Measurements from ENCODE around the gene SACS. TPM values are rescaled to one million over a fixed set of nuclear protein-coding genes. Genes with fewer than 3 reads are reported as not detected.

SACS gene
- total and polyA plus RNA-seq, 4 donors: 0.50 to 7.2 (median 2.9) TPM

DNA sequence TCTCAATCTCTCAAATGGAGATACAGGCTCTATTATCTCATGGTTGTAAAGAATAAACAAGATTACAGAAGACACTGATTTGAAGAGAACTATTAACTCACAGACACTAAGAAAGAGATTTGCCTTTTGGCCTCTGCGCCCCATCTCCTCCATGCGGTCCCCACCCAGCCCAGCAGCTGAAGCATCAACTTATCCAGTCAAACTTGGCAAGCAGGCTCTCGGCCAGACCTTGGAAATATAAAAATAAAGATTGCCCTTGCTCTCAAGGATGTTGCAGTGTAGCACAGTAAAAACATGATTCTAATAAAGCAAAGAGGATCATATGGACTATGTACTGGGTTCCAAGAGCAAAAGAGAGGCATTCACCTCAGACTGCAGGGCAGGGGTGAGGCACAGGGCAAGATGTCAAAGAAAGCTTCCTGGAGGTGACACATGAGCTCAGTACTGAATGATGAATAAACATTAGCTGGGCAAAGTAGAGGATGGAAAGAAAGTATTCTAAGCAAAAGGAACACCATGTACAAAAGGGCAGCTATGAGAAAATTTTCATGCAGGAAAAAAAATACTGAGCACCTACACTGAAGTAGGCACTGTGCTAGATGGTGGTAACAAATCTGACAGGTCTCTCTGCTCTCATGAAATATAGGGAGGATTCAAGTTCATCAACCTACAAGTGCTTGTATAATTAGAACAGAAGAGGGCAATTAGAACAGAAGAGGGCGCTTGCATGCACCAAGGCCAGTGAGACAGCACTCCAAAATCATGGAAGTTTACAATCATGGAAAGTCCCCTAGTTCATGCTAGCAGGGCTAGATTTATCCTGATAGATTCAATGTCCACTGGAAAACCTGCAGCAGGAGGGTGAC is 85.0 kb downstream of the SACS start:
- WGBS: 86% methylated on average over 4 of the region's 4 CpGs
- TF ChIP-seq HNF4A (conservative IDR thresholded peaks at IDR 0.05): no peak
- TF ChIP-seq RXRA (IDR thresholded peaks at IDR 0.05): no peak
- no peak for TF ChIP-seq YY1 (IDR thresholded peaks at IDR 0.05)
- TF ChIP-seq, protein P1, sequence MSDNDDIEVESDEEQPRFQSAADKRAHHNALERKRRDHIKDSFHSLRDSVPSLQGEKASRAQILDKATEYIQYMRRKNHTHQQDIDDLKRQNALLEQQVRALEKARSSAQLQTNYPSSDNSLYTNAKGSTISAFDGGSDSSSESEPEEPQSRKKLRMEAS (IDR thresholded peaks at IDR 0.05): no peak
- no peak for TF ChIP-seq FOXA2 (IDR thresholded peaks at IDR 0.05)
- no peak for TF ChIP-seq EGR1 (IDR thresholded peaks at IDR 0.05; ENCODE audit: low read depth in 2 of 2)

DNA sequence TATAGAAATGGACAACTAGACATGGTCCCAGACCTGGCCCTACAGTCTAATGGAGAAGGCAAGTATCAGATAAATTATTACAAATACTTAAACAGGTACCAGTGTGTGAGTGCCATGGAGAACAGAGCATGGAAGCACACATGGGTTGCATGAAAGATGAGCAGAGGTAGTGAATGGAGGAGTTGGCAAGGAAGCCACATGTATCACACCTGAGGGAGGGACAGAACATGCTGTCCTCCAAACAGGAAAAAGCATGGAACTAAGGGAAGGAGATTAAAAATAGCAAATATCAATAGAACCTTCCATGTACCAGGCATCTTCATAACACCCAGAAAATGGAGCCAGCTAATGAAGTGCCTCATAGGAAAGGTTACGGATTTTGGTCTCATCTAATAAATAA is 85.9 kb downstream of the SACS start:
- H3K27me3 ChIP-seq (ENCODE audit: control insufficient read depth in 4 of 4, insufficient read depth in 4 of 4, low read length in 3 of 4): no peaks in the 10 kb centered on the region
- no peak overlapping the region for H3K9ac ChIP-seq (ENCODE audit: low read depth in 1 of 2, low read length in 2 of 2)
- 98% methylated on average over 1 of the region's 1 CpG for WGBS
- no peaks in the 10 kb centered on the region for H3K4me1 ChIP-seq (ENCODE audit: control insufficient read depth in 4 of 4, insufficient read depth in 4 of 4, low read length in 3 of 4)
- no peak for TF ChIP-seq EGR1 (IDR thresholded peaks at IDR 0.05; ENCODE audit: low read depth in 2 of 2)
- TF ChIP-seq JUND (IDR thresholded peaks at IDR 0.05): no peak
- TF ChIP-seq, protein P2, sequence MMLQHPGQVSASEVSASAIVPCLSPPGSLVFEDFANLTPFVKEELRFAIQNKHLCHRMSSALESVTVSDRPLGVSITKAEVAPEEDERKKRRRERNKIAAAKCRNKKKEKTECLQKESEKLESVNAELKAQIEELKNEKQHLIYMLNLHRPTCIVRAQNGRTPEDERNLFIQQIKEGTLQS (IDR thresholded peaks at IDR 0.05): no peak
- TF ChIP-seq TAF1 (conservative IDR thresholded peaks at IDR 0.05): no peak
- TF ChIP-seq FOXA2 (IDR thresholded peaks at IDR 0.05): no peak
- TF ChIP-seq, protein P1 (IDR thresholded peaks at IDR 0.05): no peak
- TF ChIP-seq SP1 (IDR thresholded peaks at IDR 0.05): no peak
- TF ChIP-seq YY1 (IDR thresholded peaks at IDR 0.05): no peak
- no peak for TF ChIP-seq HNF4G (IDR thresholded peaks at IDR 0.05)
- no peak for TF ChIP-seq NR2F2 (IDR thresholded peaks at IDR 0.05)
- TF ChIP-seq, protein P3, sequence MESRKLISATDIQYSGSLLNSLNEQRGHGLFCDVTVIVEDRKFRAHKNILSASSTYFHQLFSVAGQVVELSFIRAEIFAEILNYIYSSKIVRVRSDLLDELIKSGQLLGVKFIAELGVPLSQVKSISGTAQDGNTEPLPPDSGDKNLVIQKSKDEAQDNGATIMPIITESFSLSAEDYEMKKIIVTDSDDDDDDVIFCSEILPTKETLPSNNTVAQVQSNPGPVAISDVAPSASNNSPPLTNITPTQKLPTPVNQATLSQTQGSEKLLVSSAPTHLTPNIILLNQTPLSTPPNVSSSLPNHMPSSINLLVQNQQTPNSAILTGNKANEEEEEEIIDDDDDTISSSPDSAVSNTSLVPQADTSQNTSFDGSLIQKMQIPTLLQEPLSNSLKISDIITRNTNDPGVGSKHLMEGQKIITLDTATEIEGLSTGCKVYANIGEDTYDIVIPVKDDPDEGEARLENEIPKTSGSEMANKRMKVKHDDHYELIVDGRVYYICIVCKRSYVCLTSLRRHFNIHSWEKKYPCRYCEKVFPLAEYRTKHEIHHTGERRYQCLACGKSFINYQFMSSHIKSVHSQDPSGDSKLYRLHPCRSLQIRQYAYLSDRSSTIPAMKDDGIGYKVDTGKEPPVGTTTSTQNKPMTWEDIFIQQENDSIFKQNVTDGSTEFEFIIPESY (IDR thresholded peaks at IDR 0.05): no peak
- TF ChIP-seq, protein P4, sequence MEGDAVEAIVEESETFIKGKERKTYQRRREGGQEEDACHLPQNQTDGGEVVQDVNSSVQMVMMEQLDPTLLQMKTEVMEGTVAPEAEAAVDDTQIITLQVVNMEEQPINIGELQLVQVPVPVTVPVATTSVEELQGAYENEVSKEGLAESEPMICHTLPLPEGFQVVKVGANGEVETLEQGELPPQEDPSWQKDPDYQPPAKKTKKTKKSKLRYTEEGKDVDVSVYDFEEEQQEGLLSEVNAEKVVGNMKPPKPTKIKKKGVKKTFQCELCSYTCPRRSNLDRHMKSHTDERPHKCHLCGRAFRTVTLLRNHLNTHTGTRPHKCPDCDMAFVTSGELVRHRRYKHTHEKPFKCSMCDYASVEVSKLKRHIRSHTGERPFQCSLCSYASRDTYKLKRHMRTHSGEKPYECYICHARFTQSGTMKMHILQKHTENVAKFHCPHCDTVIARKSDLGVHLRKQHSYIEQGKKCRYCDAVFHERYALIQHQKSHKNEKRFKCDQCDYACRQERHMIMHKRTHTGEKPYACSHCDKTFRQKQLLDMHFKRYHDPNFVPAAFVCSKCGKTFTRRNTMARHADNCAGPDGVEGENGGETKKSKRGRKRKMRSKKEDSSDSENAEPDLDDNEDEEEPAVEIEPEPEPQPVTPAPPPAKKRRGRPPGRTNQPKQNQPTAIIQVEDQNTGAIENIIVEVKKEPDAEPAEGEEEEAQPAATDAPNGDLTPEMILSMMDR (IDR thresholded peaks at IDR 0.05; ENCODE audit: low read depth, low read length, missing input control): no peak
- no peak for TF ChIP-seq GABPA (IDR thresholded peaks at IDR 0.05 in 1 of 2, conservative IDR thresholded peaks at IDR 0.05 in 1 of 2)
- no peak overlapping the region for H3K4me3 ChIP-seq (ENCODE audit: low read depth in 1 of 3, low read length in 3 of 3)
- DNase-seq (ENCODE audit: low spot score): no peak
- H3K9me3 ChIP-seq (ENCODE audit: control insufficient read depth in 4 of 4, low read length in 3 of 4): no peaks in the 10 kb centered on the region
- H3K27ac ChIP-seq (ENCODE audit: low read depth in 1 of 2, low read length in 2 of 2): no peak overlapping the region
- peaks cover 0 to 2% (median 0%) of the 10 kb centered on the region in 4 donors for H3K36me3 ChIP-seq (ENCODE audit: control insufficient read depth in 4 of 4, insufficient read depth in 3 of 4, low read depth in 1 of 4, low read length in 3 of 4)

More for the DNA sequence above, 85.0 kb downstream of the SACS start:
- peaks cover 0 to 5% (median 0%) of the 10 kb centered on the region in 4 donors for H3K36me3 ChIP-seq (ENCODE audit: control insufficient read depth in 4 of 4, insufficient read depth in 3 of 4, low read depth in 1 of 4, low read length in 3 of 4)
- H3K27me3 ChIP-seq (ENCODE audit: control insufficient read depth in 4 of 4, insufficient read depth in 4 of 4, low read length in 3 of 4): no peaks in the 10 kb centered on the region
- no peaks in the 10 kb centered on the region for H3K4me1 ChIP-seq (ENCODE audit: control insufficient read depth in 4 of 4, insufficient read depth in 4 of 4, low read length in 3 of 4)
- no peak overlapping the region for H3K9ac ChIP-seq (ENCODE audit: low read depth in 1 of 2, low read length in 2 of 2)
- H3K9me3 ChIP-seq (ENCODE audit: control insufficient read depth in 4 of 4, low read length in 3 of 4): no peaks in the 10 kb centered on the region
- DNase-seq (ENCODE audit: low spot score): no peak
- H3K4me3 ChIP-seq (ENCODE audit: low read depth in 1 of 3, low read length in 3 of 3): no peak overlapping the region
- H3K27ac ChIP-seq (ENCODE audit: low read depth in 1 of 2, low read length in 2 of 2): no peak overlapping the region

Data from liver (tissue), 9 donors.